Measurements from ENCODE around the gene MUC4. TPM values are rescaled to one million over a fixed set of nuclear protein-coding genes. Genes with fewer than 3 reads are reported as not detected.
"Not testable (repeated sequence)": the region's sequence is repeated elsewhere in the genome, so short reads cannot be mapped to it uniquely, and the experiment has no call there.

Gene MUC4
- total and polyA plus RNA-seq, 2 of the 4 experiments (the other 2 are of a cell fraction), result not detected

- no CpG with 5 or more reads among the region's 9 CpGs for WGBS, 2 experiments (ENCODE audit: extremely low coverage in 2 of 2, insufficient read length in 1 of 2)
- intact Hi-C loops (cut with micrococcal nuclease), result not testable (repeated sequence)
Observed at GRCh38 chr3:195722996-195723345, 88.8 kb downstream of the MUC4 start.

GRCh38 chr3:195722139-195722995 is 89.4 kb downstream of the MUC4 start:
- not testable (repeated sequence) for DNase-seq; H3K23ac ChIP-seq (ENCODE audit: low read depth, low read length)

More at GRCh38 chr3:195722996-195723345, 88.8 kb downstream of the MUC4 start:
- ATAC-seq (ENCODE audit: low read depth); H3K4me2 ChIP-seq (ENCODE audit: low read depth, low read length); H3K4ac ChIP-seq (ENCODE audit: low read depth, low read length); H4K91ac ChIP-seq (ENCODE audit: insufficient read depth, low read depth, low read length); H3K9ac ChIP-seq (ENCODE audit: low read depth, low read length); H2BK15ac ChIP-seq (ENCODE audit: low read depth, low read length); H2BK120ac ChIP-seq (ENCODE audit: low read depth, low read length); H3K27ac ChIP-seq (ENCODE audit: insufficient read depth, low read length); H3K56ac ChIP-seq (ENCODE audit: extremely low read depth, insufficient read depth, low read length); H3K4me3 ChIP-seq (ENCODE audit: insufficient read depth, low read depth, low read length); H3K4me1 ChIP-seq (ENCODE audit: control insufficient read depth, insufficient read depth, low read length); H3K9me3 ChIP-seq (ENCODE audit: control insufficient read depth, insufficient read depth, low read length); H3K36me3 ChIP-seq (ENCODE audit: control insufficient read depth, insufficient read depth, low read length); H2BK20ac ChIP-seq (ENCODE audit: low read depth, low read length); H3K79me1 ChIP-seq (ENCODE audit: low read depth in 1 of 2, low read length in 2 of 2); POLR2A ChIA-PET (ENCODE audit: unreplicated experiment); H2BK5ac ChIP-seq (ENCODE audit: low read depth, low read length, poor library complexity, severe bottlenecking); H2AFZ ChIP-seq (replicated peaks; ENCODE audit: low read length, poor library complexity); H3K9me1 ChIP-seq (ENCODE audit: insufficient read depth, low read length); H2AK9ac ChIP-seq (replicated peaks; ENCODE audit: low read depth, low read length, poor library complexity); in situ Hi-C loops (cut with MboI; ENCODE audit: low sequenced_read_pairs); DNase-seq; BruUV-seq (replicated peaks); H4K20me1 ChIP-seq (ENCODE audit: insufficient read depth, low read length); H3K18ac ChIP-seq (ENCODE audit: low read depth, low read length); H4K8ac ChIP-seq (ENCODE audit: low read depth in 2 of 2, low read length in 2 of 2); H4K5ac ChIP-seq (ENCODE audit: low read depth, low read length); dilution Hi-C loops (cut with HindIII; ENCODE audit: low sequenced_read_pairs, unreplicated experiment); H3K23ac ChIP-seq (ENCODE audit: low read depth, low read length); H2AK5ac ChIP-seq (ENCODE audit: low read depth, low read length); H3K14ac ChIP-seq (replicated peaks; ENCODE audit: low read depth, low read length); CTCF ChIA-PET: not testable (repeated sequence)
- peaks cover 20% of the 10 kb centered on the region for H3K27me3 ChIP-seq (ENCODE audit: control insufficient read depth, insufficient read depth, low read length)

More at GRCh38 chr3:195722139-195722995, 89.4 kb downstream of the MUC4 start:
- H3K56ac ChIP-seq (ENCODE audit: extremely low read depth, insufficient read depth, low read length); H2BK120ac ChIP-seq (ENCODE audit: low read depth, low read length); H3K36me3 ChIP-seq (ENCODE audit: control insufficient read depth, insufficient read depth, low read length); H3K14ac ChIP-seq (replicated peaks; ENCODE audit: low read depth, low read length); H4K91ac ChIP-seq (ENCODE audit: insufficient read depth, low read depth, low read length); H3K9me3 ChIP-seq (ENCODE audit: control insufficient read depth, insufficient read depth, low read length); dilution Hi-C loops (cut with HindIII; ENCODE audit: low sequenced_read_pairs, unreplicated experiment); H4K20me1 ChIP-seq (ENCODE audit: insufficient read depth, low read length); H2BK15ac ChIP-seq (ENCODE audit: low read depth, low read length); H3K4me3 ChIP-seq (ENCODE audit: insufficient read depth, low read depth, low read length); H3K4ac ChIP-seq (ENCODE audit: low read depth, low read length); H4K5ac ChIP-seq (ENCODE audit: low read depth, low read length); H4K8ac ChIP-seq (ENCODE audit: low read depth in 2 of 2, low read length in 2 of 2); CTCF ChIA-PET; H3K9me1 ChIP-seq (ENCODE audit: insufficient read depth, low read length); in situ Hi-C loops (cut with MboI; ENCODE audit: low sequenced_read_pairs); H3K27ac ChIP-seq (ENCODE audit: insufficient read depth, low read length); H2BK20ac ChIP-seq (ENCODE audit: low read depth, low read length); H3K18ac ChIP-seq (ENCODE audit: low read depth, low read length); H3K79me1 ChIP-seq (ENCODE audit: low read depth in 1 of 2, low read length in 2 of 2); H2AK5ac ChIP-seq (ENCODE audit: low read depth, low read length); ATAC-seq (ENCODE audit: low read depth); H3K4me1 ChIP-seq (ENCODE audit: control insufficient read depth, insufficient read depth, low read length); POLR2A ChIA-PET (ENCODE audit: unreplicated experiment); H2AK9ac ChIP-seq (replicated peaks; ENCODE audit: low read depth, low read length, poor library complexity); H3K4me2 ChIP-seq (ENCODE audit: low read depth, low read length); H2BK5ac ChIP-seq (ENCODE audit: low read depth, low read length, poor library complexity, severe bottlenecking); intact Hi-C loops (cut with micrococcal nuclease); H2AFZ ChIP-seq (replicated peaks; ENCODE audit: low read length, poor library complexity); H3K9ac ChIP-seq (ENCODE audit: low read depth, low read length); BruUV-seq (replicated peaks): not testable (repeated sequence)
- WGBS, 2 experiments (ENCODE audit: extremely low coverage in 2 of 2, insufficient read length in 1 of 2), result 33% methylated on average over 1 of the region's 21 CpGs; no CpG with 5 or more reads in 1 of the 2 experiments
- H3K27me3 ChIP-seq (ENCODE audit: control insufficient read depth, insufficient read depth, low read length), result peaks cover 21% of the 10 kb centered on the region

Data from IMR-90 (cell line).